Vagina (tissue), 2 donors: Measurements from ENCODE around the gene PRKAG2. TPM values are rescaled to one million over a fixed set of nuclear protein-coding genes. Genes with fewer than 3 reads are reported as not detected.

Source experiments
- DNase-seq, 2 donors: peaks; one replicate each; pipeline ENCODE4 v3.0.0-alpha.2; 2017; ENCODE audit errors: extremely low spot score in 2 of 2
- H3K27ac ChIP-seq: fragments of 200-600 bp; sonication (generic); one replicate; pipeline ENCODE4 v1.5.1; 2019
- H3K27me3 ChIP-seq: fragments of 200-600 bp; sonication (generic); one replicate; pipeline ENCODE4 v1.5.1; 2019
- H3K36me3 ChIP-seq, 2 donors: fragments of 200-600 bp; sonication (generic); one replicate each; pipeline ENCODE4 v1.5.1; 2017 to 2019
- H3K4me1 ChIP-seq: fragments of 200-600 bp; sonication (generic); one replicate; pipeline ENCODE4 v1.5.1; 2019
- H3K4me3 ChIP-seq, 2 donors: fragments of 200-600 bp; sonication (generic); 1 replicate in 1 of 2; 2 replicates in 1 of 2; pipeline ENCODE4 v1.5.1; 2016 to 2019
- H3K9me3 ChIP-seq: fragments of 200-600 bp; sonication (generic); one replicate; pipeline ENCODE4 v1.5.1; 2019
- CTCF ChIP-seq, 3 experiments: fragments of 450-650 bp in 2 of 3; fragments of 200-600 bp in 1 of 3; sonication (generic) in 1 of 3; IDR thresholded peaks; one replicate each; pipeline ENCODE4 v1.5.1; 2017 to 2019; ENCODE audit warnings: antibody characterized with exemption in 3 of 3, mild to moderate bottlenecking in 2 of 3, moderate library complexity in 2 of 3
- POLR2A ChIP-seq, 2 donors: fragments of 450-650 bp; IDR thresholded peaks; one replicate each; pipeline ENCODE4 v1.6.1; 2017; ENCODE audit warnings: antibody characterized with exemption in 2 of 2, mild to moderate bottlenecking in 2 of 2, moderate library complexity in 2 of 2
- POLR2AphosphoS5 ChIP-seq, 2 donors: sonication (generic); formaldehyde crosslinking; IDR thresholded peaks; one replicate each; pipeline ENCODE4 v1.9.0; 2017; ENCODE audit warnings: antibody characterized with exemption in 2 of 2, mild to moderate bottlenecking in 2 of 2, low read depth in 1 of 2; ENCODE audit not compliant: insufficient read depth in 1 of 2
- intact Hi-C: fragments of 100-400 bp; cut with DNase I; formaldehyde crosslinking; loops from one replicate; pipeline ENCODE4 v1.15.1; 2023
- total RNA-seq: library from RNA; depleted of rRNA; stranded (reverse); fragments of >200 nt; gene quantifications from one replicate; pipeline ENCODE4 v1.2.3, GENCODE V29; 2016

Gene PRKAG2
- total RNA-seq, 1 donor from 2014 or later = 25.0 TPM

DNA sequence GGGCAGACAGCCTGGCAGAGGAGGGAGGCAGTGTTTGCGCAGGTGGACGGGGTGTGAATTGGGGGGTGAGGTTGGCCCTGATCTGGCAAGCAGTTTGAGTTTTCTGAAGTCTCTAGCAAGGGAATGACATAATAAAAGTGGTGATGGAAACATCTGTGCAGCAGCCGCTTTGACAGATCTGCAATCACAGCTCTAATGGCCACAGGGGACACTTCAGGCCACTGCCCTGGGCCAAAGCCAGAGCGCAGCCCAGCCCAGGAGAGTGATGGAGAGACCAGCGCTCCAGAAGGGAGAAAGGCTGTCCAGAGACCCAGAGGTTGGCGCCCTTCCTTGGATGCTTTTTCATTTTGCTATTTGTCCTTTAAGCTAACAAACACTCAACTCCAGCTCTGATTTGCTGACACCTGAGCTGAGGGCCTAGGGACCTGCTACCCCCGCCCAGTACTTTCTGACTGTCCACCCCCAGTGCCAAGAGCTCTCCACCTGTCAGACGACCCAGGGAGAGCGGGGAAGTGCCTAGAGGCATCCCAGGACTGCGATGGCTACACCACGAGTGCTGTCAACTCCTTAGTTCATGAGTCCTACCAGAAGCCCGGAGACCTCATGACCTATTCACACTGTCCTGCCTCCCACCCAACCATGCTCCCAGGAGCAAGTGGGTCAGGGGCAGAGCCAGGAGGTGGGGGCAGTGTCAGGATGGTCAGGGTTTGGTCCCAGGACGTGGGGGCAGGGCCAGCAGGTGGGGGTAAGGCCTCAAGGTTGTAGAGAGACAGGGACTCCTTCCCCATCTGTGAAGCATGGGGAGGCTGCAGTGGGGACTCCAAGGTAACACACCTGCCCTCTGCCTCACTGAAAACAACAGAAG, 112.6 kb downstream of the PRKAG2 start:
- intact Hi-C loops = loop anchor here (5.0 kb wide), 1 partner anchor 197 kb away; no protein-coding TSS in a partner anchor
- no peak for DNase-seq
- H3K4me3 ChIP-seq = no peak overlapping the region
- no peaks in the 10 kb centered on the region for H3K27me3 ChIP-seq
- H3K9me3 ChIP-seq = no peaks in the 10 kb centered on the region
- H3K27ac ChIP-seq = no peak overlapping the region
- no peaks in the 10 kb centered on the region for H3K36me3 ChIP-seq
- no peak for TF ChIP-seq CTCF (IDR thresholded peaks at IDR 0.05)
- TF ChIP-seq POLR2AphosphoS5 (IDR thresholded peaks at IDR 0.05; ENCODE audit: insufficient read depth in 1 of 2, low read depth in 1 of 2) = no peak
- TF ChIP-seq POLR2A (IDR thresholded peaks at IDR 0.05) = no peak
- H3K4me1 ChIP-seq = peaks cover 5% of the 10 kb centered on the region

DNA sequence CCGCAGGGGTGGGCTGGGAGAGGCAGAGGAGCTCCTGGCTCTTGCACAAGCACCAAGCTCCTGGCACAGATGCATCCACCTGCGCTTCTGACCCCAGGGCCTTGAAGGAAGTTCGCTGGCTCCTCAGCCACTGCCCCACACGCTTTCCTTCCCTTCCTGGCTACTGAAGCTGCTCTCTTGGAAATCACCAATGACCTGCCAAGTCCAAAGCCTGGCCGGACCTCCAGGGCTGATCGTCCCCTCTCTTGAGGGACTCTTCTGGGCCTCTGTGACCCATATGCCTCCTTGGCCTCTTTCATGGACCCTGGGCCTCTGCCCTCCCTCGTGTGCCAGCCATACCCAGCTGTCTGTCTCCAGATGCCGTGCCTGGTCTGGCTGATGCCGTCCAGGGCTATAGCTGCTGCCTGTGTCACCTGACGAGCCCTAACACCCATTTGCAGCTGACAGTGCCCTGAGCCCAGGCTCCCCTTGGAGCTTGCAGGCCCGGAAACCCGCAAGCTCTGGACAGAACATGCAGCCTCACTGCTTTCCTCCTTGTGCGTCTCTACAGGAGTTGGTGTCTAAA, 113.4 kb downstream of the PRKAG2 start:
- no peak for TF ChIP-seq POLR2A (IDR thresholded peaks at IDR 0.05)
- Histone ChIP-seq H3K9me3 (no peaks in the 10 kb centered on the region), H3K4me1 (peaks cover 13% of the 10 kb centered on the region), H3K4me3 (no peak overlapping the region), H3K36me3 (no peaks in the 10 kb centered on the region), H3K27ac (no peak overlapping the region), H3K27me3 (no peaks in the 10 kb centered on the region)
- no peak for DNase-seq
- intact Hi-C loops = loop anchor here (5.0 kb wide), 1 partner anchor 196 kb away; no protein-coding TSS in a partner anchor

DNA sequence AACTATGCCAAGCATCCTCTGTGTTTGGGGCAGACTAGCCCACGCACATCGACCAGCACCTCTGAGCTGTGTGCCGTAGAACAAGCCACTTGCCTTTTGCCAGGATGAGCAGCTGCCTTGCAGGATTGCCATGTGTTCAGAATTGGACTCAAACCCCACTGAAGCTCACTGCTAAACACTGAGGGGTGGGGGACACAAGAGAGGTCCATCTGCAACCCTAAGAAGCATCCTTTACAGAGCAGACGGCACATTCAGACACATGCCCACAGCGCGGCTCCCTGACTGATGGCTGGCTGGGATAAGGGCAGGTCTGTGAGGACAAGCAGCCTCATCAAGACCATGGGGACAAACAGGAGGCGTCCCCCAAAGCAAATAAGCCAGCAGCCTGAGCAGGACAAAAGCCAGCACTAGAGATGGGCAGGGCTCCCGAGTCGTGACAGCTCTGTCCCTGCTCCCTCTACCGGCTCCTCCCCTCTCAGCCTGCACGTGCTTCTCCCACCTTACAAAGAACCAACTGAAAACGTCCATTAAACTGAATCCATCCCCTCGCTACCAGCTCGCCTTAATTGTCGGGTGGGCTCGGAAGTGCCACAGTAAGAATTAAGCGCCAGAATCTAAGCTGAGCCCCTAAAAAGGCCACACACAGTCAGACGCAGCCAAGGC, 114.2 kb downstream of the PRKAG2 start:
- Histone ChIP-seq H3K4me1 (peaks cover 20% of the 10 kb centered on the region), H3K27ac (no peak overlapping the region), H3K9me3 (no peaks in the 10 kb centered on the region), H3K4me3 (no peak overlapping the region), H3K27me3 (no peaks in the 10 kb centered on the region), H3K36me3 (no peaks in the 10 kb centered on the region)
- intact Hi-C loops = loop anchor here (5.0 kb wide), 1 partner anchor 195 kb away; no protein-coding TSS in a partner anchor
- DNase-seq = no peak
- no peak for TF ChIP-seq CTCF (IDR thresholded peaks at IDR 0.05)
- TF ChIP-seq POLR2AphosphoS5 (IDR thresholded peaks at IDR 0.05; ENCODE audit: insufficient read depth in 1 of 2, low read depth in 1 of 2) = no peak
- TF ChIP-seq POLR2A (IDR thresholded peaks at IDR 0.05) = no peak

DNA sequence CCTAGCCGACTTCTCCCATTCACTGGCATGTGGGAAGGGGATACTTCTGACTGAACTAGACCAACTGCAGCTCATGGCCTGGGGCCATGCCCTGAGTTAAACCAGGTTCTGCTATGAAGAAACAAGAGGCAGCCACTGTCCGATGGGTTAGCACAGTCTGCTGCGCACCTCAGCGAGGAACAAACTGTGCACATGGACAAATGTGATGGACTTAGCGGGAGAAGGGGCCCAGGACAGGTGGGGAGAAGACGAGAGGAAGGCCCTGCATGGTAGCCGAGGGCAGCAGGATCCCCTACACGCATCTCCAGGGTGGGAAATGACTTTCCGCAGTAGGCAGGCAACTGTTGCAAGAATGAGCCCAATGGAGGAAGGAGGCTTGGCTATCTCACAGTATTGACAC, 115.0 kb downstream of the PRKAG2 start:
- Histone ChIP-seq H3K9me3 (no peaks in the 10 kb centered on the region), H3K27me3 (no peaks in the 10 kb centered on the region), H3K4me1 (peaks cover 28% of the 10 kb centered on the region), H3K4me3 (no peak overlapping the region), H3K36me3 (no peaks in the 10 kb centered on the region), H3K27ac (no peak overlapping the region)
- TF ChIP-seq POLR2A (IDR thresholded peaks at IDR 0.05) = no peak
- no peak for DNase-seq
- intact Hi-C loops = loop anchor here (5.0 kb wide), 1 partner anchor 195 kb away; no protein-coding TSS in a partner anchor

- H3K27ac ChIP-seq = no peak overlapping the region
- no peaks in the 10 kb centered on the region for H3K27me3 ChIP-seq
- H3K4me3 ChIP-seq = no peak overlapping the region
- peaks cover 35% of the 10 kb centered on the region for H3K4me1 ChIP-seq
- H3K9me3 ChIP-seq = no peaks in the 10 kb centered on the region
- DNase-seq = no peak
- TF ChIP-seq POLR2A (IDR thresholded peaks at IDR 0.05) = no peak
- no peak for TF ChIP-seq POLR2AphosphoS5 (IDR thresholded peaks at IDR 0.05; ENCODE audit: insufficient read depth in 1 of 2, low read depth in 1 of 2)
- TF ChIP-seq CTCF (IDR thresholded peaks at IDR 0.05) = no peak
- intact Hi-C loops = loop anchor here (5.0 kb wide), 1 partner anchor 194 kb away; no protein-coding TSS in a partner anchor
- H3K36me3 ChIP-seq = no peaks in the 10 kb centered on the region
Observed at GRCh38 chr7:151761231-151761630, 115.7 kb downstream of the PRKAG2 start.
